H1 (cell line): Measurements from ENCODE around the gene PTPRD. TPM values are rescaled to one million over a fixed set of nuclear protein-coding genes. Genes with fewer than 3 reads are reported as not detected.

Experiments
- ASH2L ChIP-seq: fragments of 200-600, 300-600 bp; sonication (generic); IDR thresholded peaks from one replicate; pipeline ENCODE4 v1.7.1; 2017; ENCODE audit warnings: low read length
- CBX5 ChIP-seq: fragments of 300-800, 300-1000 bp; sonication (generic); IDR thresholded peaks from 2 replicates; pipeline ENCODE4 v1.7.1; 2016; ENCODE audit warnings: antibody characterized with exemption, low read length, low read depth
- CHD2 ChIP-seq: IDR thresholded peaks from 2 replicates; pipeline ENCODE4 v1.6.1; 2012; ENCODE audit warnings: low read length, improper control_type of control experiment
- CHD7 ChIP-seq: fragments of 300-600 bp; sonication (generic); IDR thresholded peaks from 2 replicates; pipeline ENCODE4 v1.7.1; 2012; ENCODE audit warnings: low read length, moderate library complexity, mild to moderate bottlenecking, inconsistent platforms; ENCODE audit not compliant: insufficient replicate concordance
- JUN ChIP-seq: IDR thresholded peaks from 2 replicates; pipeline ENCODE4 v1.6.1; 2011; ENCODE audit warnings: low read depth, mild to moderate bottlenecking, improper control_type of control experiment, low read length
- MAFK ChIP-seq: IDR thresholded peaks from 2 replicates; pipeline ENCODE4 v1.6.1; 2012; ENCODE audit warnings: low read depth, mild to moderate bottlenecking, improper control_type of control experiment, low read length
- SAP30 ChIP-seq: fragments of 300-600 bp; sonication (generic); IDR thresholded peaks from 2 replicates; pipeline ENCODE4 v1.7.1; 2012; ENCODE audit warnings: low read length, moderate library complexity, mild to moderate bottlenecking, inconsistent platforms; ENCODE audit not compliant: insufficient read depth, insufficient replicate concordance
- SIX5 ChIP-seq: IDR thresholded peaks from 2 replicates; pipeline ENCODE4 v1.6.1; 2011; ENCODE audit warnings: mild to moderate bottlenecking, low read depth, low read length
- SUZ12 ChIP-seq: fragments of 200-600 bp; sonication (generic); IDR thresholded peaks from 2 replicates; pipeline ENCODE4 v1.6.1; 2012; ENCODE audit warnings: mild to moderate bottlenecking, inconsistent platforms, low read length, moderate library complexity, mixed read lengths
- TAF1 ChIP-seq: IDR thresholded peaks from 2 replicates; pipeline ENCODE4 v1.6.1; 2011; ENCODE audit warnings: mild to moderate bottlenecking, low read depth, low read length
- TAF7 ChIP-seq: optimal IDR thresholded peaks from 2 replicates; pipeline ENCODE3; 2011; ENCODE audit warnings: low read depth, mild to moderate bottlenecking, inconsistent platforms, low read length, moderate library complexity, borderline replicate concordance
- polyA plus RNA-seq, 7 experiments: library from polyadenylated mRNA; depleted of rRNA in 3 of 7; stranded (reverse) in 5 of 7; unstranded in 2 of 7; fragments of >200 nt in 5 of 7; fragments of 200-250 nt in 2 of 7; gene quantifications; 1 replicate in 5 of 7; 2 replicates in 1 of 7; 4 replicates in 1 of 7; pipeline versions ENCODE4 v1.2.1 to v1.2.3, GENCODE V29; 2011 to 2013; ENCODE audit warnings: missing spikeins in 2 of 7, mixed read lengths in 2 of 7
- total RNA-seq: library from RNA; stranded (reverse); fragmentation: NEBNext Ultra II Directional; extraction: Animal tissue kit (Norgen Biotek cat#: 25700); gene quantifications from 2 replicates; pipeline ENCODE4 v1.2.1, GENCODE V29; 2021
- TF ChIP-seq, protein P1 (sequence below): IDR thresholded peaks from 2 replicates; pipeline ENCODE4 v1.6.1; 2011; ENCODE audit warnings: low read length, improper control_type of control experiment

PTPRD gene
- total and polyA plus RNA-seq, 2 of the 8 experiments (the other 6 are each of a cell fraction or from before 2014, with no cell fraction given), result 17.2 to 77.0 TPM

- TF ChIP-seq CHD7 (no peak), TAF1 (no peak), JUN (no peak), SIX5 (no peak), MAFK (no peak), CHD2 (no peak), ASH2L (no peak), CBX5 (no peak), TAF7 (no peak), SUZ12 (no peak), SAP30 (no peak)
- TF ChIP-seq, protein P1, sequence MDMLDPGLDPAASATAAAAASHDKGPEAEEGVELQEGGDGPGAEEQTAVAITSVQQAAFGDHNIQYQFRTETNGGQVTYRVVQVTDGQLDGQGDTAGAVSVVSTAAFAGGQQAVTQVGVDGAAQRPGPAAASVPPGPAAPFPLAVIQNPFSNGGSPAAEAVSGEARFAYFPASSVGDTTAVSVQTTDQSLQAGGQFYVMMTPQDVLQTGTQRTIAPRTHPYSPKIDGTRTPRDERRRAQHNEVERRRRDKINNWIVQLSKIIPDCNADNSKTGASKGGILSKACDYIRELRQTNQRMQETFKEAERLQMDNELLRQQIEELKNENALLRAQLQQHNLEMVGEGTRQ, result no peak
Observed at GRCh38 chr9:8686516-8686915, 1926.3 kb downstream of the PTPRD start (continued).
